Stimulated activated CD4-positive, alpha-beta T cell treated with anti-CD3 and anti-CD28 coated beads, Interleukin-4, amount 100 ng/mL, for 48 hours (primary cell): Measurements from ENCODE around the gene ALOXE3.
"Not testable (repeated sequence)": the region's sequence is repeated elsewhere in the genome, so short reads cannot be mapped to it uniquely, and the experiment has no call there.

ENCODE experiments used
- DNase-seq, 2 donors: peaks; one replicate each; pipeline ENCODE4 v3.0.0-alpha.2; 2020; ENCODE audit warnings: low read depth in 2 of 2

The ALOXE3 gene

DNA sequence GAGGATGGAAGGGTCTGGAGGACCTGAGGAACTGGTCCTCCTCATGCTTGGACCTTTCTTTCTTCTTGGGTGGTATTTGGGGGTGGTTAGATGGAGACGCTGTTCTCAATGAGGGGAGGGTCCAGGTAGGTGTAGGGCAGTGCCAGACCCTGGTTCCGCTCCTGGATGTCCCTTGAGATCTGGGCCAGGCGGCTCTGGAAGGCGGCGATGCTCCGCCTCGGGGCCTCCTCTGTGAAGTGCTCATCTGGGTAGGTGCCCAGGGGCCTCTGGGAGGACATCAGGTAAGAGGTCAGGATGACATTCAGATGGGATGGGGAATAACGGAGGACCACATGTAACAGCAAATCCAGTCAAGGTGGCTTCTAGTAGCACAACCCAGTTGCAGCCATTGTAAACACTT lies 21.8 kb downstream of the ALOXE3 start:
- no peak for DNase-seq

DNA sequence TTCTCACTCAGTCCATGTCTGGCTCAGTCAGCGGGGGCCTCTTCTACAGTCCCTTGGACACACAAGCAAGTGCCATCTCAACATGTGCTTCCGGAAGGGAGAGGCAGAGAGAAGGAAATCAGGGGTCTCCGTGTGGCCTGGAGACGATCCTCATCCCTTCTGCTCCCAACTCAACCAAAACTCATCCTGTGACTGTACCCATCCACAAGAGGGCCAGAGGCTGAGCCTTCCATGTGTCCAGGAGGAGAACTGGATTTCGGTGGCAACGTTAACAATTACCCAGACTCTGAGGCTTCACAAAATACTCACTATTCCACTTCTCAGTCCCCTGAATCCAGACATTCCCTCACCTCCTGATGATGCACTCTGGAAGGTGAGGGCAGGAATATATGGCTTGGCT lies 23.0 kb downstream of the ALOXE3 start:
- DNase-seq, result no peak

DNA sequence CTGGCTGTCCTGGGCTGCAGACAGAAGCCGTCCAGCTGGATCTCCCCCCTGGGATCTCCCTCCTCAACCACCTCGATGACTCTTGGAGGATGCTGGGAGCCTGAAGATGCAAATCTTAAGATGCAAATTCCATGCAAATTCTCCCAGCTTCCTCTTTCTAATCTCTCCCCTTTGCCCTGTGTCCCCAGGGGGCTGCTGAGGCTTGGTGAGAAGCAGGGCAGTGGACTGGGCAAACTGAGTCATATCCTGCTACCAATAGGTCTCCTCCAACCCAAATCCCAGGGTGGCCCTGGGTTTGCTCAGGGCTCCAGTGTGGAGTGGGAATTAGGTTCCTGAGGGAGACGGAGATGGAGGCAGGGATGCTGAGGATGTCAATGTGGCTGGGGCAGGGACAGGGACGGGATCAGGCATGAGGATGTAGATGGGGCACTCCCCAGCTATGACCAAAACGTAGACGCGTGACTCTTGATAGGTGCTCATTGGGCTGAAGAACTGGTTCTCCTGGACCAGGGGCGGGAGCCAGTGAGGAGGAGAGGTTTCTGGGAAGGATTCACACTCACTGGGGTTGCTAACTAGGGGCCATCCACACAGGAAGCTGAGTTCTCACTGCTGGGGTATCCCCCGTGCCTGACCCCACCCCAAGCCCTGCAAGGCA lies 27.2 kb downstream of the ALOXE3 start:
- DNase-seq, result no peak

DNA sequence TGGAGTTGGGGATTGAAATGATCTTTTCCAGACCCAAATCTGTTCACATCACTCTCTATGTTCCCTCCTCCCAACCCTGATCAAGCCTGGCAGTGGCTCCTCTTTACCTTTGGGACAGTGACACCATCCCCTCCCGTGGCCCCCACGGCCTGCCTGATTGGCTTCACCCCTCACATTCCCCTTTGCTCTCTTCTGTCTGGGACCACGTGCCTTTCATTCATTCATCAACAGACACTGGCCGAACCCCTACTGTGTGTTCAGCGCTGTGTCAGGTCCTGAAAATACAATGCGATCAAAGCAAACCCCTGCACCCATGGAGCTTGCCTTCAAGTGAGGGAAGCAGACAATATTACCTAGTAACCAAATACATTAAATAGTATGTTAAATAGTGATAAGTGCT lies 28.6 kb downstream of the ALOXE3 start:
- no peak for DNase-seq

DNA sequence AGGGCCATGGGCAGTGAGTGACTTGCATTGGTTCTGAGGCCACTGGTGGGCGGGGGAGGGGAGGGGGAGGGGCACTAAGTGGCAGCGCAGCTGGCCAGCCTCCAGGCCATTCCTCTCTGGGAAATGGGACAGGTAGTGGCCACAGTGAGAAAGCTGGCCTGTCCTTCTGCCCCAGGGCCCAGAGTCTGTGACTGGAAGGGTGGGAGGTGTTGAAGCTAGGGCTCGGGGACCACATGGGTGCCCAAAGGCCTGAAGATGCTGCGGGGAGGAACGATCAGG lies 30.4 kb downstream of the ALOXE3 start:
- no peak for DNase-seq

GRCh38 chr17:8087075-8087951 lies 31.0 kb downstream of the ALOXE3 start, which contains the start of gene ALOX12B:
Gene ALOX12B, minus strand, starts transcription at chr17:8087716. Its CDS starts 274 bp downstream, at chr17:8087442.
- DNase-seq, result no peak

DNA sequence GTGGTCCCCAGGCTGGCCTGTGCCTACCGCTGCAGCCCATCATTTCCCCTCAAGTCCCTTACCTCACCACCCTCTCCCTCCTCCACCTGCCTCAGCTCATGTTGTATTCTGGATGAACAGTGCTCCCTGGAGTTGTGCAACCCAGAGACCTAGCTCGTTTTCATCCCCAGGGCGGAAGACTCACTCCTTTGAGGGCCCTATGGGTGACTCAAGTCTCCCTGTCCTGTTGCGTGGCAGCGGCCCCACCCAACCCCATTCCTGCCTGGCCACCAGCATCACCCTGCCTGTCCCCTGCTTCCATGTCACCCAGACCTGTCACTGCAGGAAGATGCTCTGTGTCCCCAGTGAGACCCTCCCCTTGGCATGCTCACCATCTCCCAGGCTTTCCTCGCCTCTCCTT lies 34.1 kb downstream of the ALOXE3 start:
- no peak for DNase-seq

GRCh38 chr17:8082292-8082691 lies 36.0 kb downstream of the ALOXE3 start:
- DNase-seq, result no peak

DNA sequence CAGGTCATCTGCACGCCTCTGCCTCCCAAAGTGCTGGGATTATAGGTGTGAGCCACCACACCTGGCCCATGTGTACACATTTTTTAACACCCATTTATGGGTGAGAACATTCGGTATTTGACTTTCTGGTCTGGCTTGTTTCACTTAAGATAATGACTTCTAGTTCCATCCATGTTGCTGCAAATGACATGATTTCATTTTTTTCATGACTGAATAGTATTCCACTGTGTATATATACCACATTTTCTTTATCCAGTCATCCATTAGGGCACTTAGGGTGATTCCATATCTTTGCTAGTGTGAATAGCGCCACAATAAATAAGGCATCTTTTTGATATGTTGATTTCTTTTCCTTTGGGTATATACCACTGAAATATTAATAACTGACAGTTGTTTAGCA lies 36.4 kb downstream of the ALOXE3 start:
- no peak for DNase-seq

GRCh38 chr17:8080799-8081219 lies 37.5 kb downstream of the ALOXE3 start:
- no peak for DNase-seq

DNA sequence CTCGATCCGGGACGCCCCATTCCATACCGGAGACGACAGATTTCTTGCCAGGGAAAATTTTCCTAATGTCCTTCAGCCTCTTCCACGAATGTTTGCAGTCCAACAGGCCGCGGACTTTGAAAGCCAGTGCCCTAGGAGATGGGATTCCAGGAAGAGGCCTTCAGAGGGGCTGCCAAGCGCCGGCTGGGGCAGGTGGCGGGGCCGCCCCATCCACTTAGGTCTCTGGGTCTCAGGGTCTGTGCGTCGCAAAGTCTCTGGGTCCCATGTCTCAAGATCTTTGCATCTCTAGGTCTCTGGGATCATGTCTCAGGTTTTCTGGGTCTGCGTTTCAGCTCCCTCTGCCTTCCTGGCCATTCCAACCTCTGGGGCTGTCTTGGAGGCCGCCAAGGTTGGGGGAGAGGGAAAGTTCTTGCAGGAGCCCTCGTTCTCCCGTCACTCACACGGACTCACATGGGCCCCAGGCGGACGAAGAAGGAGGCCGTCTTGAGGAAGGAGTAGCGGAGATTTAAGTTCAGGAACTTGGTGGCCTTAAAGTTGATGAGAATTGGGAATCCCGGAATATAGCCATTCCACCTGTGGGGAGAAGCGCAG lies 38.0 kb downstream of the ALOXE3 start:
- DNase-seq, result no peak

GRCh38 chr17:8079291-8080207 lies 38.8 kb downstream of the ALOXE3 start:
- DNase-seq, result peak; percentile 75 to 76

GRCh38 chr17:8077939-8078338 lies 40.4 kb downstream of the ALOXE3 start:
- DNase-seq, result not testable (repeated sequence)

- DNase-seq, result no peak
These were observed 41.6 kb downstream of the ALOXE3 start for GRCh38 chr17:8076502-8077266.

GRCh38 chr17:8075574-8076342 lies 42.6 kb downstream of the ALOXE3 start:
- no peak for DNase-seq

- DNase-seq, result no peak
These were observed 43.2 kb downstream of the ALOXE3 start for GRCh38 chr17:8075081-8075480.

DNA sequence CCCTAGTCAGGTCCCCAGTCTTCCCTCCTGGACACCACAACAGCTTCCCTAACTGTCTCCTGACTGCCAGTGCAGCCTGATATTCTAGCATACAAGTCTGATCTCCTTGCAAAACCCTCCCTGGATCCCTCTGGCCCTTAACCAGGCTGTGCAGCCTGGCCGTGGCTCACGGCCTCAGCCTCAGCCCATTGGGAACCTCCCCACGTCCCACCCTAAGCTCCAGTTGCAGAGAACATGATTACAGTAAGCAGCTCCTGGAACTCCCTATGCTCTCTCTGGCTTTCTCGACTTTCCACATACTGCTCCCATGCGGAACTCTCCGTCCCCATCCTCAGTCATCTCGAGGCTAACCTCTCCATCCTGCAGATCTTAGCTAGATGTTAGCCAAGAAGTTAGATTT lies 43.8 kb downstream of the ALOXE3 start:
- DNase-seq, result no peak

DNA sequence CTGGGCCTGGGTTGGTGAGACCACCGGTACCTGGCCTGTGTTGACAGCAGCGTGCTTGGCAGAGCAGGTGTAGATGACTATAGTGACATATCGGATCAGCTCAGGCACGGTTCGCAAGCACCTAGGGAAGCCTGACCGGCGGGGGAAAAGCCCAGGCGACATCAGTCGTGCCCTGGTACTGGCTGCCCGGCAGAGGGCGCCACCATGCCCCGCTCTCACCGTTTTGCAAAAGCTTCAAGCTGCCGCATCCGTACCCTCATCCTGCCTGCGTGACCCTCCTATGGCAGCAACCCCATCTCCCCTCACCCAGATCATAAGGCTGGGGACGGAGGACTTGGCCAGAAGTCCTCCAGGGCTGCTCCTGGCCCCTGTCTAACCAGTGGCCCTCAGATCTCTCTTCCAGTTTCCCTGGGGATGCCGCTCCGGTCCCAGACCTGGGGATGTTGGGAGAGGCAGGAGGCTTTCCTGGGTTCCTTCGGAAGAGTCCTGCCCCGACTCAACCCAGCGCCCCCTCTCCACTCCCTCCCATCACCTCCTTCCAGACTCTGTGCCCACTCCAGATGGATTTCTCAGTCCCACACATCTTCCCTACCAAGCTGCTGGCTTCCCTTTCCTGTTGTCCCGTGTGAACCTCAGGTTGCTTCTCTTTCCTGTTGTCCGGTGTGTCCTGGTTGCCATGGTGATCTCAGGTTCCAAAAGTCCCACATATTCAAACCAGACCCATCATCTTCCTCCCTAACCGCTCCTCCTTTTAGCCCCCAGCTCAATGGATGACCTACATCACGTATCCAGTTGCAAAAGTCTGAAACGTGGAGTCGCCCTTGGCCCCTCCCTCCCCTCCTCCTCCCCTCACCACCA lies 44.5 kb downstream of the ALOXE3 start:
- peak; percentile 82 to 85 for DNase-seq

DNA sequence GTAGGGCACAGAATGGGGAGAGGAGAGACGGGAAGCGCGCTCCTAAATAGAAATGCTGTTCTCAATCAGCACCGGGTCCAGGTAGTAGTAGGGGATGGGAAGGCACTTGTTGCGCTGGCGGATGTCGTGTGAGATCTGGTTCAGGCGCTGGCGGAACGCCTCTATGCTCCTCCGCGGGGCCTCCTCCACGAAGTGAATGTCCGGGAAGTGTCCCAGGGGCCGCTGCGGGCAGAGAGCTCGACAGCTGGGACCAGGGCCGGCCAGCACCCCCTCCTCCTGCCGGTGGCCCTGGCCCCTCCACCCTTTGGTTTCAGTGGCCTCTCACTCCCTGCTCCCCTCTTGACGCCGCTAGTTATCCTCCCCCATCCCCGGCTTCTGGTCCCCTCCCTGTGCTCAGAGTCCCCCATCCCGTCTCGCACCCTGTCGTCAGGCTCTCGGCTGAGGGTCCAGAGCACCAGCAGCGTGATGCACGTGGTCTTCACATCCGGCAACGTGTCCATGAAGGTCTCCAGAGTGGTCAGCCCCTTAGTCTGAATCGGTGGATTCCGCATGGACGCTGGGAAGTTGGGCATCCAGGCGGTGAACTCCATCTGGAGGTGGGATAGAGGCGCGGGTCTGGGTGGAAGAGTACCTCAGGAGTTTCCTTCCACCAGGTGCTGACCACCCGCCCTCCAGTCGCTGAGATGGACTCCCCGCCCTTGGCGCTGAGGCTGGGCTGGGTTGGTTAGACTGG lies 45.4 kb downstream of the ALOXE3 start:
- no peak for DNase-seq
